GM10266 (cell line): ENCODE data around the gene TADA2B.

Experiments
- DNase-seq: peaks from one replicate; pipeline ENCODE4 v3.0.0; 2012; ENCODE audit errors: extremely low spot score
- CTCF ChIP-seq: IDR thresholded peaks from 2 replicates; pipeline ENCODE4 v1.5.1; 2012; ENCODE audit warnings: mild to moderate bottlenecking, low read depth; ENCODE audit not compliant: control insufficient read depth, insufficient read depth; ENCODE audit errors: missing control alignments

Gene TADA2B

GRCh38 chr4:7018281-7018680, 24.9 kb upstream of the TADA2B start:
- no peak for DNase-seq
- TF ChIP-seq CTCF = no peak

GRCh38 chr4:7019367-7019766, 23.8 kb upstream of the TADA2B start:
- DNase-seq = no peak
- TF ChIP-seq CTCF = no peak

GRCh38 chr4:7020290-7020689, 22.9 kb upstream of the TADA2B start:
- no peak for TF ChIP-seq CTCF
- DNase-seq = no peak

GRCh38 chr4:7020856-7021255, 22.3 kb upstream of the TADA2B start:
- no peak for TF ChIP-seq CTCF
- no peak for DNase-seq

- DNase-seq = no peak
- TF ChIP-seq CTCF = no peak
These were observed 21.8 kb upstream of the TADA2B start for GRCh38 chr4:7021355-7021754.

GRCh38 chr4:7021930-7022664, 21.1 kb upstream of the TADA2B start:
- TF ChIP-seq CTCF = no peak
- no peak for DNase-seq

GRCh38 chr4:7023486-7023885, 19.7 kb upstream of the TADA2B start:
- no peak for DNase-seq
- no peak for TF ChIP-seq CTCF
